HG03097 (cell line): ENCODE data around the gene ZFP92.

Experiments
- ATAC-seq: cut with Tn5 transposase; IDR thresholded peaks from one replicate; pipeline ENCODE4 v1.9.1; 2021; ENCODE audit not compliant: unreplicated experiment, low FRiP score

ZFP92 gene, protein sequence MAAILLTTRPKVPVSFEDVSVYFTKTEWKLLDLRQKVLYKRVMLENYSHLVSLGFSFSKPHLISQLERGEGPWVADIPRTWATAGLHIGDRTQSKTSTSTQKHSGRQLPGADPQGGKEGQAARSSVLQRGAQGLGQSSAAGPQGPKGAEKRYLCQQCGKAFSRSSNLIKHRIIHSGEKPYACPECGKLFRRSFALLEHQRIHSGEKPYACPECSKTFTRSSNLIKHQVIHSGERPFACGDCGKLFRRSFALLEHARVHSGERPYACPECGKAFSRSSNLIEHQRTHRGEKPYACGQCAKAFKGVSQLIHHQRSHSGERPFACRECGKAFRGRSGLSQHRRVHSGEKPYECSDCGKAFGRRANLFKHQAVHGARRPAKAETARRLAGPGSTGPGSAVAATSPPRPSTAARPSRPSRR

DNA sequence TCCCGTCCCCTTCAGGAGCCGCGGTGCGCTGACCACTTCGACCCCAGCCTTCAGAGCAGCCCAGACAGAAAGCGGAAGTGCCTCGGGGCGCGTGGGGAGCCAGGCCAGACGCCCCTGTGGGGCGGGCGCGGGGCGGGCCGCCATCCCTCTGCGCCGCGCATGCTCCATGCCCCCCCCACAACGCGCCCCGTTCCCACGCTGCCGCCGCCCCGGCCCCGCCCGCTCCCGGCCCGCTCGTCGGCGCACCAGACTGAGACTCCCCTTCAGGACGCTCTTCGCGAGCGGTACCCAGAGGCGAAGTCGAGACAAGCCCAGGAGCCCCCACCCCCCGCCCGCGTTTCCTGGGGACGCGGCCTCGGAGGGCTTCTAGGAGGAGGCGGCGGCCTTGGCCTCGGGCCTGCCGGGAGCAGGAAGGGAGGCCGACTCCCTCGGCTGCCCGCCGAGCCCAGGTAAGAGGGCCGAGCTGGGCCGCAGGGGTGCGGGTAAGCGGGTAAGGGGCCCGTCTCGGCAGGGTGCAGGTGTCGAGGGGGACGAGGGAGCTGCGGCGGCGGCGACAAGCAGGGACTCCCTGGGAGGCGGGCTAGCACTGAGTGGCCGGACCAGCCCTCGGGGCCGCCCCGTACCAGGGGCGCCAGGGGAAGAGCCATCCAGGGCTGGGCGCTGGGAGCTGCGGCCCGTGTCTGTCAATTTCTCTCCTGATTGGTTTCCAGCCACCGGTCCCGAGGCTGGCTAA lies at the start of gene ZFP92:
Gene ZFP92, plus strand, starts transcription at position 218 of the 733 bp plus-strand sequence. CDS start 6,851 bp downstream, outside the sequence.
- no peak for ATAC-seq

DNA sequence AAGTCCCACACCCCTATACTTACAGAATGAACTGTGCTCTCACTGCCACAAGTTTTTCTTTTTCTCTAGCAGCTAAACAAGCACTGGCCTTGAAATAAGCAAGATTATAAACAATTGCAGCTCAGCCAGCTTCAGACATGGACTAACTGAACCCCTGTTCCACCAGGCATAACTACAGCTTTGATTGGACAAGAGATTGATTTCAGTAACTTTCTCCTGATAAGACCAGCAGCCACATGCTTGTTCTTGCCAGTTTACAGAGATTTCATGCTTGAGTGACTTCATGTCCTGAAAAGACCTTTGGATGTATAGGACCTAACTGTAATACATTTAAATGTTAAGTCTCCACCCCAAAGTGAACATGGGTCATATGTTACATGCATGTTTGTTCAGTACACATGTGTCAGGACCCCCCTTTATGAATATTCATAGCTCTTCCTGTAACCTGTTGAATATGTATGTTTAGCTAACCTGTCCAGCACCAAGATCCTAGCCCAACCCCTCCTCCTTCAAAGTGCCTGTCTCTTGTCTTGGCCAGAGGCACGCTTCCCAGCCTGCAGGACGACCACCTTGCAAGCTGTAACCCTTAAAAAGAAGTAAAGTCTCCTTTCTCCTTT lies 49.4 kb upstream of the ZFP92 start:
- no peak for ATAC-seq

DNA sequence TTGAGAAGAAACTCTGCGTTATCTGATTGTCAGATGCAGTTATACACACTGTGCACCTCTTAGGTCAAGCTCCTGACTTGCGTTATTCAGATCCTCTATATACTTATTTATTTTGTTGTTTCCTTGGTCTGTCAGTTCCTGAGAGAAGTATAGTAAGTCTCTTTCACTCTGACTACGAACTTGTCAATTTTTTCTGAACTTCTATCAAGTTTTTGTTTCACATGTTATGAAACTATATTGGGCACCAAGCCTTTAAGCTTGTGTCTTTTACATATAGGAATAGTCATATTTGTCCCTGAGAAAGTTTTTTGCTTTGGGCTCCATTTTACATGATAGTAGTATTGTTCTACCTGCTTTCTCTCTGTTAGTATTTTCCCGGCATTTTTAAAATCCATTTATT lies 45.6 kb upstream of the ZFP92 start:
- ATAC-seq = no peak

DNA sequence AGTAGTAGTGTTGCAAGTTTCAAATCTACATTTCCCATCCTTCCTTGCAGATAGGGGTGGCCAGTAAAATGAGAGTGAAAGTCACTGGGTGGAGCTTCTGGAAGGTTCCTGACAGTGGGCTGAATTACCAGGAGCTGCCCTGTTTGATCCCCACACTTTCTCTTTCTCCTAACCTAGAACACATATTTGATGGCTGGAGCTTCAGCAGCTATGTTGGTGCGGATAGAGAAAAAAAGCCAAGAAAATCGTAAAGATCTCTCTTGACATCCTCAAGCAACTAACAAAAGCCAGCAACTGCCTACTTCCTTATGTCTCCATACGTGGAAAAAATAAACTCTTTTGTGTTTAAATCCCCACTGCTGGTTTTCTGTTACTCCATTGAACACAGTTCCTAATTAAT lies 45.2 kb upstream of the ZFP92 start:
- ATAC-seq = no peak

DNA sequence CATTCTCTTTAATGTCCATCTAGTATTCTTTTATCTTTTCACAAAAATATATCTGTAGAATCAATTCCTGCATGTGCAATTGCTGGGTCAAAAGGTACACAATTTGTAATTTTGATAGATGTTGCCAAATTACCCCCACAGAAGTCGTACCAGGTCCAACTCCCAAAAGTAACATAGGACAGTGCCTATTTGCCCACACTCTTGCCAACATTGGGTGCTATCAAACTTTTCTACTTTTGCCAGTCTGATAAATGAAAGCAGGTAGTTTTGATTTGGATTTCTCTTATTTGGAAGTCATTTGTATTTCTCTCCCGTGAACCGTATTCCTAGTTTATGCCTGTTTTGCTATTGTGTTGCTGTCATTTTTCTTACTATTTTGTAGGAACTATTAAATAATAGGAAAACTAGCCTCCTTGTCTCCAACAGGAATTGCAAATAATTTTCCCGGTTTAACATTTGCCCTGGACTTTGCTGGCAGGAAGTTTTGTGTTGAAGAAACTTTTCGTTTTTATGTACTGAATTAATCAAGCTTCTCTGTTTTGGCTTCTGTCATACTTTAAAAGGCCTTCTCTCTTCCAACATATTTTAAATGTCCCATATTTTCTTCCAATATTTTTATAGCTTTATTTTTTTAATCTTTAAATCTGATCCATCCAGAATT lies 44.3 kb upstream of the ZFP92 start:
- ATAC-seq = no peak

DNA sequence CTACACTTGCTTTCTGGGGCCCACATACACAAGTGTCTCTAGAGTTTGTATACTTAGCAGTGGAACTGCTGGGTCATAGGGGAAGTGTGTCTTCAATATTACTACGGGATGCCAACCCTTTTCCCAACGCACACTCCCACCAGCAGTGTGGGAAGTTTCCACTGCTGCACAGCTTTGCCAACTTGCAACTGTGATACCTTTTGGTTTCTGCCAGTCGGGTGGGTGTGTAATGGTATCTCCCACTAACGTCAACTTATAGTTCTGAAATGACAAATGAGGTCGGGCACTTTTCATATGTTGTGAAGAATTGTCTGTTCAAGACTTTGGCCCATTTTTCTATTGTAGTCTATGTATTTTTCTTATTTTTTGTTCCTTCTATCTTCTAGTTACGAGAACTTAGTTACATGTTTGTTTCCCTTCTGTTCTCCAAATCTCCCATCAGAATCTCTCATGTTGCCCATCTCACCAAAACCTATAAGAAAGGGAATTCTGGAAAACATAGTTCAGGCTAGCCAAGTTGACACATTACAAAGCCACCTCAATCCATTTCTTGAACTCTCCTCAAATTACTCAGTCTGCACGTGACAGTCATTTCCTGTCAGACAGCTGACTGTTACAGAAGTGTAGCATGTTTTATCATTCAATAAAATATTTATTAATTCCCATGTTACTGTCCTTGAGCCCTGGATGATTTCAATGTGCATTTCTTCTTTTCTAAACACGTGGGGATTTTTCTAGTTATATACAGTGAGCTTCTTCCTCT lies 40.8 kb upstream of the ZFP92 start:
- ATAC-seq = no peak

DNA sequence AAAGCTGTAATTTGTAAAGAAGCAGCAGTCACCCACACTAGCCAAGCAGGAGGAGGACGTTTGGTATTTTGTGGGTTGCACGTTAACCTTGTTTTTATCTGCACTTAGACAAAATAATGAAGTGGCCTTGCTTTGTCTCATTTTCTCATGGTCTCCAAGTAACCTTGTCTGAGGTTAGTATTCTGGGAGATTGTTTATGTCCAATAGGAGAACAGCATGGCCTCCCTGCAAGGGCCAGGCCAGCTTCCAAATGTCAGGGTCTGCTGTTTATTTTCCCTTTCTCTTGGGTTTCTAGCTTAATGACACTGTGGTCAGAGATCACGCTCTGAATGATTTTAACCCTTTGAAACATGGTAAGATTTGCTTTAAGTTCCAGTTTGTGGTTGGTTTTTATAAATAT lies 40.0 kb upstream of the ZFP92 start:
- no peak for ATAC-seq

DNA sequence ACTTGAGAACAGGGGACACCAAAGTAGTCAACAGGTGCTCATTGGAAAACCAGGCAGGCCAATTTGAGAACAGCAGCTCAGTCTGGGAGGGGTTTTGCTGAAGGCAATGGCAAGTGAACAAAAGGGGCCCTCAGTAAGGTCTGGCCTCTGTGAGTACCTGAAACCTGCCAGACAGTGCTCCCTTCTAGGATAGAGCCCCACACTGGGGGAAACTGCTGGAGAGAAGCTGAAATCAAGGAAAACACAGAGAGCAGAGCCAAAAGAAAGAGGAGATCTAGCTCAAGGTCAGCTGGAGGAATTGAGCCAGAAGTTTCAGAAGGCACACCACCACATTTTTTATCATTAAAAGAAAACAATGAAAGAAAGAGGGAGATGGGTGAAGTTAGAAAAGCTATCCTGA lies 38.3 kb upstream of the ZFP92 start:
- ATAC-seq = no peak

DNA sequence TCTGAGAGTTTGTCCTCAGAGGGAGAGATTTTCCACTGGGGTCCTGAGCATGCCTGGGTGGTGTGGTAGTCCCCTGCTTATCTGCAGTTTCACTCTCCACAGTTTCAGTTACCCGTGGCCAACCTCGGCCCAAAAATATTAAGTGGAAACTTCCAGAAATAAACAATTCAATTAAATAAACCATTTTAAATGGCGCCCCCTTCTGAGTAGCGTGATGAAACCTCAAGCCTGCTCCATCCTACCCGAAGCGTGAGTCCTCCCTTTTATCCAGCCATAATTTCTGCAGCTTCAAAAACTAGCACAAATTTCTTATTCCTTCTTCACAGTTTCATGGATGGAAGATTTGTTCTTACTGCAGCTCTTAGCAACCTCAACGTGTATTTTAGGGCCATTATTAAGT lies 36.8 kb upstream of the ZFP92 start:
- ATAC-seq = no peak

DNA sequence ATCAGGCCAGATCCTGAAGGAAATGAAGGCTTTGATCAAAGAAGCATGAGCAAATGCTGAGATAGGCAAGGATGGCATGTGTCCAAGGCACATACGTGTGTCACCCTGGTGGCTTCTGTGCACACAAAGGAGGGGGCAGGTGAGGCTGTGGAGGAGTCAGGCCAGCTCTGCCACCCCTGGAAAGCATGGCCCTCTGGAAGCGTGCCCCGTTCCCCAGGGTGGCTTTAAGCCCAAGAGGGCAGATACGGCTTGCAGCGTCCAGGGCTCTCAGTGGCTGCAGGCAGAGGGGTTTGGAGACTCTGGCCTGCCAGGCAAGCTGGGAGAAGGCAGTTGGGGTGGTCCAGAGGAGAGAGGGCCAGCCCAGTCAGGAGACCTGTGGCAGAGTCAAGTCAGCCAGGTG lies 35.7 kb upstream of the ZFP92 start:
- no peak for ATAC-seq

DNA sequence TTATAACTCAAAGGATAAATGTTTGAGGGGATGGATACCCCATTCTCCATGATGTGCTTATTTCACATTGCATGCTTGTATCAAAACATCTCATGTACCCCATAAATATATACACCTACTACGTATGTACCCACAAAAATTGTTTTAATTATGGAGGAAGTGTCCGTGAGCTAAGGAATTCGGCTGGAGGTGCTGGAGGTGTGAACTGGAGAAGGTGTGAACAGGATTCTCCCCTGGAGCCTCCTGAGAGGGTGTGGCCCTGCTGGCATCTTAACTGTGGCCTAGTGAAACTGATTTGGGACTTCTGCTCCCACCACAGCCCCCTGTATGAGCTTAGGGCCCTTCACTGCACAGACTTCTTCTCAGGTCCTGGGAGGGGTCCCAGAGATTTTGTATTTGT lies 33.5 kb upstream of the ZFP92 start:
- no peak for ATAC-seq

DNA sequence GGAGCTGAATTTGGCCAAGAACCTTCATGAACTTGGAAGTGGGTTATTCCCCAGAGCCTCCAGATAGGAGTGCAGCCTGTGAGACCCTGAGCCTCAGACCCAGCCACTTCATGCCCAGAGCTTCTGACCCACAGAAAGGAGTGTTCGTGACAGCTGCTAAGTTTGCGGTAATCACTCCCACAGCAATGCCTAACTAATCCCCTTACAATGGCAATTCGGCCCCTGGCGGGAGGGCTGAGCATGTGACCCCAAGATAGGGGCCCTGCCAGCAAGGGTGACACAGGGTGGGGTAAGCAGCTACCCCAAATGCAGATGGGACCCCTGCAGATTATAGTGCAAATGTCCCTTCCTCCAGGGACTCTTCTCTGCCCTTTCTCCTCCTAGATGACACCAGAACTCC lies 32.7 kb upstream of the ZFP92 start:
- ATAC-seq = no peak

DNA sequence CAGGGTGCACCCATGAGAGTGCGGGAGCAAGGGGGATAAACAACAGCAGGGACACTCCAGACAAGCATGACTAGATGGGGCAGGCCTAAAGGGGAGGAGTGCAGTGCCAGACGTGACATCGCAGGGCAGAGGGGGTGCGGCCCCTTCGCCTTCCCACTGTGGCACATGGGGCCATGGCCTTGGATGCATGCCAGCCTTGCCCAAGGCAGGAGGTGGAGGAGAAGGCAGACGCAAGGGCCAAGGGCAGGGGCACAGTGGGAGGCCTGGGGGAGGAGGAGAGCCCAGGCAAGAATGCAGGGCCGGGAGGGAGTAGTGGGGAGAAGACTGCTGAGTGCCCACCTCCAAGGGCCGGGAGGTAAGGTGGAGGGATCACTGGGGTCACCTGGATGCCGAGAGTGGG lies 31.8 kb upstream of the ZFP92 start:
- no peak for ATAC-seq

DNA sequence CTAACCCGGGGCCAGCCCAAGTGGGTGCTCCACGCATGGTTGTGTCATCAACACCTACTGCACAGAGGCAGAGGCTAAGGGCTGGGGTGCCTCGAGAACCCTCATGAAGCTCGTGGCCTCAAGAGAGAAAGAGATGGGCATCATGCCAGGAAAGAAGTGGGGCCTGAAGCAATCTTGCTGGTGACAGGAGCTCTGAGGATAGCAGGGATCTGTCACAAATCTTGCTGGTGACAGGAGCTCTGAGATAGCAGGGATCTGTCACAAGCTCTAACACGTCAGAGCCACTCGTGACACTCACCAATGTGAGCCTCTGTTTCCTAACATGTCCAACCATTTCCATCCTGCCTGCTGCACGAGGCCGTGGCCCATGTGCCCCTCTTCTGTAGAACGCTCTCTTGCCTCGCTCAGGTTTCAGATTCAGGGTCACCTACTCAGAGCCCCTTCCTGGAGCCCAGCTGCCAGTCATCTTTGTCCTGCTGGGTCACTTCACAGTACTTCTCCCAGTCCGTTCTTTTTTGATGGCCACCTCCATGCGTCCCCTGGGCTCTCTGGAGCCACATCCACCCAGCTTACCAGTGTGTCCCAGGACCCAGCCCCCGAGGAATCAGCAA lies 31.2 kb upstream of the ZFP92 start:
- no peak for ATAC-seq

DNA sequence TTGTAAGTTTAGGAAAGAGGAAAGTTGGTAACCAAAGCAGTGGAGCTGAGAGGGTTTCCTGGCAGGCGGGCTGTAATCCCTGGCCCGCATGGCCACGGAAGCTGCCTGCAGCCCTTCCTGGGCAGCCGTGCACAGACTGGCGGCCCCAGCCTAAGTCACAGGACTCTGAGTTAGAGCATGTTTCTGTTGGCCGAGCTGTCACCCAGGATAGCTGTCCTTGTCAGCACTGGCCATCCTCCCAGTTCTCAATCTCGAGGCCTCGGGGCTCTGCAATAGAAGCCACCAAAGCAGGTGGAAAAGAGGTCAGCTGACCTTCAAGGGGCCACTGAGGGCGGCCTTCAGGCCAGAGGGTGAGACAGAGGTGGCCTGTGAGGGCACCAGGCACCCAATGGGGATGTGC lies 30.6 kb upstream of the ZFP92 start:
- ATAC-seq = no peak

DNA sequence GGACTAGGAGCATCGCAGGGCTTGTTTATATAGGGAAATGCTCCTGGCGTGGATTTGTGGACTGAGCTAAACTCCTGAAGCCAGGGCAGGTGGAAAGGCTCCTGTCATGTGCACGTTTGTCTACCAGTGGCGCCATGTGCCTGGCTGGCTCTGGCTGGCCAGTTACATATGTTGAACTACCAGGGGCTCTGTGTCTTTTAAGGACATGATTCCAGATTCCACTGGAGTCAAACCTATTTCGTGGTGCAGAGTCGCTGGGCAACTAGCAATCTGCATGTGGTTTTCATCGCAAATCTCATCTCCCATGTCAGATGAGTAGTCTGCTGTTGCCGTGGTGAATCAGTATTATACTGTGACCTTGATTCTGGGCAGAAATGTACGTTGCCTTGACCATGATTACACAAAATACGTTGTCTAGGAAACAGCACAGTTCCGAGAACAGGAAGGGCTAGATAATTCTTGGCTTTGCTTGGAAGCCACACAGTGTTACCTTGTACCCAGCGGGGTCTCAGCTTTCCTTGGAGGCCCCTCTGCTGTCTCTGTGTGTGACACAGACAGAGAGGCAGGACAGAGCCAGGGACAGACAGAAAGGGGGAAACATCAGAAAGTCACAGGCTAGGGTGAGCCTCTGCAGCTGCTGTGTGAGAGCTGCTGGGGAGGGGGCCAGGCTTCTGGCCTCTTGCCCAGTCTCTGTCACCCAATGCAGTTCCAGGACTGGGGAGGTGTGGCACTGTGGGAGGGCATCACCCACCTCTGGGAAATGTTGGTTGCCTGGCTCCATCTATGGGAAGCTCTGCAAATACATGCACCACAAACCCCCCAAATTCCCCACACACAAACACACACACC lies 29.4 kb upstream of the ZFP92 start:
- no peak for ATAC-seq

DNA sequence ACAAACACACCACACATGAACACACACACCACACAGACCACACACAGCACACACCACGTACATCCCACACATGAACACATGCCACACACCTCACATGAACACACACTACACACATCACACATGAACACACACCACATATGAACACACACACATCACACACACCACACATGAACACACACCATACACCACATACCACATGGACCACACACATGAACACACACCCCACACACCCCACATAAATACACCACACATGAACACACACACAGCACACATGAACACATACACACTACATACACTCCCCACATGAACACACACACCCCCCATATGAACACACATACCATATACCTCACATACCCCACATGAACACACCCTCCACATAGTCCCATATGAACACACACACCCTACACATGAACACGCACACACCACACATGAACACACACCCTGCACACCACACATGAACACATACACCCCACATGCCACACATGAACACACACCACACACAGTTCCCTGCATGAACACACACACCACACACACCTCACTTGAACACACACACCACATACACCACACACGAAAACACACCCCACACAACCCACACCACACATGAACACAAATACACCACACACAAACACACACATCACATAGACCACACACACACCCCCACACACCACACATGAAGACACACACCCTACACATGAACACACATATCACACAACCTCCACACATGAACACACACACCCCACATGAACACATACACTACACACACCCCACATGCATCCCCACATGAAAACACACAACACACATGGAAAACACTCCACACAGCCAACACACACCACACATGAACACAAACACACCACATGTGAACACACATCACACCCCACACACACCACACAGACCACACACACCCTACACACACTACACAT lies 28.4 kb upstream of the ZFP92 start:
- no peak for ATAC-seq

DNA sequence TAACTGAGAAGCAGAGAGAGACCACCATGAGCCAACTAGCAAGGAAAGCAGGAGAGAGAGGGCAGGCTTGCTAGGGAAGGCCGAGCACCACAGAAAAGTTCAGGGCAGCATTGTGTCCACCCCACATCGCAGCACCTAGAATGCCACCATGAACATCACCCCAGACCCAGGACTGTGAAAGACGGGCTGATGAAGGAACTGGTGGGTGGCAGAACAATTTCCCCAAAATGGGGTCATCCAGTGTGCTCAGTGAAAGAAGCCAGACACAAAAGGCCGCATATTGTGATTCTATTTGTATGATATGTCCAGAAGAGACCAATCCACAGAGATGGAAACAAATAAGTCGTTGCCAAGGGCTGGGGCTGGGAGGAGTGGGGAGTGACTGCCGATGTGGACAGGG lies 26.9 kb upstream of the ZFP92 start:
- ATAC-seq = no peak
